ENCODE measurements around the gene SPAG16.

SPAG16 gene

GRCh38 chr2:213496226-213496625 is 212.0 kb downstream of the SPAG16 start:
- no peak for ATAC-seq
- no peaks in the 10 kb centered on the region for H3K36me3 Mint-ChIP-seq
- H3K4me3 Mint-ChIP-seq = no peak overlapping the region
- no peak overlapping the region for H3K27ac Mint-ChIP-seq
- H3K27me3 Mint-ChIP-seq = no peaks in the 10 kb centered on the region
- H3K9me3 Mint-ChIP-seq = no peaks in the 10 kb centered on the region
- no peaks in the 10 kb centered on the region for H3K4me1 Mint-ChIP-seq

GRCh38 chr2:213500881-213501280 is 216.6 kb downstream of the SPAG16 start:
- no peak overlapping the region for H3K4me3 Mint-ChIP-seq
- ATAC-seq = no peak
- H3K27me3 Mint-ChIP-seq = no peaks in the 10 kb centered on the region
- H3K27ac Mint-ChIP-seq = no peak overlapping the region
- H3K9me3 Mint-ChIP-seq = no peaks in the 10 kb centered on the region
- no peaks in the 10 kb centered on the region for H3K36me3 Mint-ChIP-seq
- H3K4me1 Mint-ChIP-seq = no peaks in the 10 kb centered on the region

- peaks cover 30% of the 10 kb centered on the region for H3K9me3 Mint-ChIP-seq
- H3K36me3 Mint-ChIP-seq = peaks cover 6% of the 10 kb centered on the region
- H3K4me3 Mint-ChIP-seq = no peak overlapping the region
- no peak for ATAC-seq
- no peaks in the 10 kb centered on the region for H3K4me1 Mint-ChIP-seq
- H3K27me3 Mint-ChIP-seq = no peaks in the 10 kb centered on the region
- no peak overlapping the region for H3K27ac Mint-ChIP-seq
Observed at GRCh38 chr2:213524164-213524563, 239.9 kb downstream of the SPAG16 start.

GRCh38 chr2:213537579-213537978 is 253.3 kb downstream of the SPAG16 start:
- Mint-ChIP-seq H3K4me3 (no peak overlapping the region), H3K4me1 (no peaks in the 10 kb centered on the region)
- no peak for ATAC-seq

GRCh38 chr2:213544940-213545339 is 260.7 kb downstream of the SPAG16 start:
- no peaks in the 10 kb centered on the region for H3K36me3 Mint-ChIP-seq
- H3K4me3 Mint-ChIP-seq = no peak overlapping the region
- no peak for ATAC-seq
- H3K27ac Mint-ChIP-seq = no peak overlapping the region
- H3K27me3 Mint-ChIP-seq = no peaks in the 10 kb centered on the region
- no peaks in the 10 kb centered on the region for H3K9me3 Mint-ChIP-seq
- peaks cover 6% of the 10 kb centered on the region for H3K4me1 Mint-ChIP-seq

More at GRCh38 chr2:213537579-213537978, 253.3 kb downstream of the SPAG16 start:
- Mint-ChIP-seq H3K36me3 (no peaks in the 10 kb centered on the region), H3K9me3 (no peaks in the 10 kb centered on the region), H3K27ac (no peak overlapping the region), H3K27me3 (no peaks in the 10 kb centered on the region)

GRCh38 chr2:213545481-213545880 is 261.2 kb downstream of the SPAG16 start:
- no peaks in the 10 kb centered on the region for H3K27me3 Mint-ChIP-seq
- H3K4me3 Mint-ChIP-seq = no peak overlapping the region
- no peak for ATAC-seq
- H3K27ac Mint-ChIP-seq = no peak overlapping the region
- H3K36me3 Mint-ChIP-seq = no peaks in the 10 kb centered on the region
- peaks cover 6% of the 10 kb centered on the region for H3K4me1 Mint-ChIP-seq
- no peaks in the 10 kb centered on the region for H3K9me3 Mint-ChIP-seq

GRCh38 chr2:213545964-213546475 is 261.8 kb downstream of the SPAG16 start:
- Mint-ChIP-seq H3K27ac (no peak overlapping the region), H3K36me3 (no peaks in the 10 kb centered on the region), H3K4me1 (peaks cover 6% of the 10 kb centered on the region), H3K27me3 (no peaks in the 10 kb centered on the region), H3K4me3 (no peak overlapping the region), H3K9me3 (no peaks in the 10 kb centered on the region)
- ATAC-seq = no peak

- Mint-ChIP-seq H3K36me3 (no peaks in the 10 kb centered on the region), H3K27me3 (no peaks in the 10 kb centered on the region), H3K4me3 (no peak overlapping the region), H3K4me1 (no peaks in the 10 kb centered on the region), H3K27ac (no peak overlapping the region), H3K9me3 (peaks cover 7% of the 10 kb centered on the region)
- ATAC-seq = no peak
Observed at GRCh38 chr2:213551526-213551925, 267.3 kb downstream of the SPAG16 start.

GRCh38 chr2:213559053-213559452 is 274.8 kb downstream of the SPAG16 start:
- Mint-ChIP-seq H3K4me3 (no peak overlapping the region), H3K4me1 (no peaks in the 10 kb centered on the region), H3K36me3 (no peaks in the 10 kb centered on the region), H3K27ac (no peak overlapping the region), H3K9me3 (peaks cover 12% of the 10 kb centered on the region), H3K27me3 (no peaks in the 10 kb centered on the region)
- no peak for ATAC-seq

GRCh38 chr2:213561759-213562158 is 277.5 kb downstream of the SPAG16 start:
- H3K4me3 Mint-ChIP-seq = no peak overlapping the region
- no peak overlapping the region for H3K27ac Mint-ChIP-seq
- H3K4me1 Mint-ChIP-seq = no peaks in the 10 kb centered on the region
- no peaks in the 10 kb centered on the region for H3K27me3 Mint-ChIP-seq
- ATAC-seq = no peak
- peaks cover 8% of the 10 kb centered on the region for H3K9me3 Mint-ChIP-seq
- no peaks in the 10 kb centered on the region for H3K36me3 Mint-ChIP-seq

- H3K27me3 Mint-ChIP-seq = no peaks in the 10 kb centered on the region
- ATAC-seq = no peak
Observed at GRCh38 chr2:213562539-213563180, 278.4 kb downstream of the SPAG16 start.

GRCh38 chr2:213566846-213567245 is 282.6 kb downstream of the SPAG16 start:
- Mint-ChIP-seq H3K27me3 (no peaks in the 10 kb centered on the region), H3K36me3 (no peaks in the 10 kb centered on the region), H3K4me1 (no peaks in the 10 kb centered on the region), H3K27ac (no peak overlapping the region), H3K4me3 (no peak overlapping the region), H3K9me3 (peaks cover 8% of the 10 kb centered on the region)
- no peak for ATAC-seq

More at GRCh38 chr2:213562539-213563180, 278.4 kb downstream of the SPAG16 start:
- Mint-ChIP-seq H3K36me3 (no peaks in the 10 kb centered on the region), H3K4me3 (no peak overlapping the region), H3K9me3 (peaks cover 8% of the 10 kb centered on the region), H3K4me1 (no peaks in the 10 kb centered on the region), H3K27ac (no peak overlapping the region)

GRCh38 chr2:213609570-213610170 is 325.4 kb downstream of the SPAG16 start:
- Mint-ChIP-seq H3K27me3 (no peaks in the 10 kb centered on the region), H3K36me3 (no peaks in the 10 kb centered on the region), H3K9me3 (no peaks in the 10 kb centered on the region), H3K27ac (no peak overlapping the region), H3K4me3 (no peak overlapping the region), H3K4me1 (no peaks in the 10 kb centered on the region)
- no peak for ATAC-seq

GRCh38 chr2:213627054-213627710 is 342.9 kb downstream of the SPAG16 start:
- H3K36me3 Mint-ChIP-seq = no peaks in the 10 kb centered on the region
- no peaks in the 10 kb centered on the region for H3K27me3 Mint-ChIP-seq
- no peaks in the 10 kb centered on the region for H3K4me1 Mint-ChIP-seq
- H3K27ac Mint-ChIP-seq = no peak overlapping the region
- H3K4me3 Mint-ChIP-seq = no peak overlapping the region
- H3K9me3 Mint-ChIP-seq = peaks cover under 1% of the 10 kb centered on the region
- ATAC-seq = no peak

- Mint-ChIP-seq H3K36me3 (no peaks in the 10 kb centered on the region), H3K4me1 (no peaks in the 10 kb centered on the region), H3K27ac (no peak overlapping the region), H3K4me3 (no peak overlapping the region), H3K27me3 (no peaks in the 10 kb centered on the region), H3K9me3 (peaks cover 5% of the 10 kb centered on the region)
- no peak for ATAC-seq
Observed at GRCh38 chr2:213627835-213628460, 343.7 kb downstream of the SPAG16 start.
